Middle frontal gyrus (tissue), 1 donor: ENCODE data around the gene LRTM1.

ENCODE experiments used
- DNase-seq: peaks from one replicate; pipeline ENCODE4 v3.0.0-alpha.2; 2015; ENCODE audit warnings: low spot score; ENCODE audit errors: extremely low spot score

Gene LRTM1

DNA sequence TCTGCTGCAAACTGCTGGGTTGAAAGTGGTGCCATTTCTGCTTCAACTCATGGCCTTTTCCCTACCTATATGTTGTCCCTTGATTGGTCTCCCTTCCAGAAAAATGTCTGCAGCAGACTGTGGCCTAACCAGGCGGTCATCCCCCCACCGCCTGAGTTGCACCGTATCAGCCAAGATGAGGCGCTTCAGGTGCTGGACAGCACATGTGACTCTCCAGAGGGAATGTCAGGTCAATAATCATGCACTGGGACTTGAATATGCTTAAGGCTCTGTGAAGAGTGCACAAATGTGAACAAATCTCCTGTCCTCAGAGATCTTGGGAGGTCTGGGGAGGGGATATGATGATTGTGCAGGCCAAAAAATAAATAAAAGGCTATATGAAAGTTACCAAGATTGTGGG is 32.2 kb downstream of the LRTM1 start:
- DNase-seq = no peak

DNA sequence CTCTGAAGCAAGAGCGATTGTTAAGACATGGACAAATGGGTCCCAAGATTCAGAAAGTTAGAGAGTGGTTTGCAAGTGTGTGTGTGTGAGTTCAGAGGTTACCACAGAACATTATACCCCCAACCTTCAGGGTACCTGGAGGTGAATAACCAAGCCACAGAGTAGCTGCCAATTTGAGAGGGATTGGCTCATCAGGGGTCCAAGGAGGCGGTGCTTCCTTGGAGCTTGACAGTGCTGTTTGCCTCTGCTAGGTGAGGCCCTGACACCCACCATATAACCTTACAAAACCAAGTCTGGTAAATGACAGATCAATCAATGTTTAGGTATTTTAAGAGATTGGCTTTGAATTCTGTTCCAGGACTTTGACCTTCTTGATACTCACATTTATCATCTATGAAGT is 35.7 kb downstream of the LRTM1 start:
- DNase-seq = no peak

DNA sequence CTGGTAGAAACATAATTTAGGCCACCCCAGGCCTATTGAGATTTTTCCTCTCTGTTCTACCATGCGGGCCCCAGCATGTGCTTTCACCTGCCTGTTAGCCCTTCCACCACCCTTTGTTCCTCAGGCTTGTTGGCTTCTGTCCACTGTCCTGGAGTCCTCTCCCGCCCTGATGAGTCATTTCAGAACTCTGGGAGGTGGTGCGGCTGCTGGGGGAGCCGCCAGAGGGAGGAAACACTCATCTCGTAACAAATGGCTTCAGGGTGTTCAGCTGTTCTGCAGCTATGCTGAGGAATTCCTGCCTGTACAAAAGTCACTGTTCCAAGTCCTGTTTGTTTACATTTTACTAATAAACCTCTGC is 36.3 kb downstream of the LRTM1 start:
- peak; percentile 32 for DNase-seq

DNA sequence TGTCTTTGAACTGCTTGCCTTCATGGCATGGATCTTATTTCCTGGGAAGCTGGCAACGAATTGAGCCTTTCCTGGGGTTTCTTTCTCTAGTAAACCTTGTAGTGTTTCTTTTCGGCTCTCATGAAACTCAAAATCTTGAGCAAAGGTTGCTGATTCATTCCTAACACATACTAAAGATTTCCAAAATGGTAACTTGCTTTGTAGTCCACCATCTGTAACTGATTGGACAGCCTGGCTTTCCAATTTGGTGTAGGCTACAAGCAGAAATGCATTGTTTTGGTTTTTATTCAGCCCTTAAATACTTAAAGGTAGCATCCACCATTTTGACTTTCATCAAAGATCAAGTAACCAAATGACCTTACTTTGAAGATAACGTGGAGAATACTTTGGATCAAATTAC is 38.1 kb downstream of the LRTM1 start:
- no peak for DNase-seq

DNA sequence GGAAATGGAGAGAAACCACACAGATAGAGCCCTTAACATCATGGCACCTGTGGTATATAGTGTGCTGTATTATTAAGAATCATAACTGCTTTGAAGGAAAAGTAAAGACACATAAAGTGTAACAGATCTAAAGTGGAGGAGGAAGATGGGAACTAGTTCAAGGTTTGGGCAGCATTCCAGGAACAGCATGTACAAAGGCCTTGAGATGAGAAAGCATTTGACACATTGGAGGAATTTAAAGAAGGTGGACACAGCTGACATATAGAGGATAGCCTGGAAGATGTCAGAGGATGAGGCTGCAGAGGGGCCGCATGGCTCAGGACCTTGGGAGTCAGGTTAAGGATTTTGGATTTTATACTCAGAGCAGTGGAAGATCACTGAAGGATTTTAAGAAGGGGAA is 39.0 kb downstream of the LRTM1 start:
- DNase-seq = no peak

DNA sequence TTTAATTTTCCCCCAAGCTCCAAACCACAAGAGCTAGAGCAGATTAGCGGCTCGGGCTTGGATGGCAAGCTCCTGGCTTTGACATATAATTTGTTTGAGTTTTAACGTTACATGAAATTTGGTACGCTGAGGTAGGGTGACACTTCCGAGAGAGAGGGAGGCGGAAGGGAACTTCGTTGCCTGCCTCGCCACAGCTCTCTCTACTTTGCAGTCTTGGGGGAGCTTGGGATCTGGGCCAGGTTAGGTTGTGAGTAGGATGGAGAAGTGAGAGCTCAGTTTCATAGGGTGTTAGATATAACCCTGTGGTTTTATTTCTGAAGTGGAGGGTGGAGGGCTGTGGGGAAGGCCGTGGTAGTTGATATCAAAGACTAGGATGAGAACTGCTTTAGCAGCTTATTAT is 39.7 kb downstream of the LRTM1 start:
- DNase-seq = peak; percentile 14

DNA sequence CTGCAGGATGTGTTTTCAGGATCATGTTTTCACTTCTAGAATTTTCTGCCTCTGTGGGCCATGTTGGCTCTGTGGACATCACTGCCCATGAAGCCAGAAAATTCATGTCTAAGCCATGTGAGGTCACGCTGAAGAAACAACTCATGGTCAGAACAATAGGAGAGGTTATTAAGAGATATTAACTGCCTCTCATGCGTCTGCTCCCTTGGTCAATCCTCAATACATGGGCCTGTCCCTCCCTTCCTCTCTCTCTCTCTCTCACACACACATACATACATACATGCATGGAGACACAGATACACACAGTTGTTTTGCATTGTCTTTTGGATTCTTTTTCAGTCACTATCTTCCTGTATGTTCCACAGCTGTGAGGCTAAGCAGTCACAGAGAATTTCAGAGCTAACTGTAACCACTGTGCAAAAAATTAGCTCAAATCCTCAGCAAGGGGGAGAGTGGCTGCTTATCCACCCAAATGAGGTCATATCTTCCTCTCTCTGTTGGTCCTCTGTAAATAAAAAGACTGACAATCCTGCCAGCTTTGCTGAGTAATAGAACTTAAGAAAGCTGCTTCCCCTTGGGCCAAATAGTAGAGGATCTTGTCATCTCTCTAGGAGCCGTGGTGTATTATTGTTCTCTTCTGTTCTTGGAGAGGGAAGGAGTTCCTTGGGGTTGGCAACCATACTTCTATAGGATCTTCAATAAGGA is 45.6 kb downstream of the LRTM1 start:
- no peak for DNase-seq

DNA sequence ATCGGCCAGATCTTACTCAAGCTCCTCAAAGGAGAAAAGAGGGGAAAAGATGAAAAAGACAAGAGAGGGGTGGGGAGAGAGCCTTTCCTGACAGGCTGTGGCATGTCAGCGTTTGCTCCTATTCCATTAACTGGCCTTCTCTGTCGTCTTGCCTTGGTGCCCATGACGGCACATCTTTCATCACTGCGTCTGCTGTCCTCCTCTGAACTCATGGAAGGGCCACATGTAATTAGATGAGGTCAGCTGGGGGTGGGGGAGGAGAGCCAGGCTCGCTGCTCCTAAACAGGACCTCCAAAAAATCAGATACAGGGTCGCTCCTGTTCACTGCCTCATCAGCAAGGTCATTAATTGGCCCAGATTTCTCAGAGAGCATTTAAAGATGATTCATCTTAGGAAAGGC is 49.7 kb downstream of the LRTM1 start:
- DNase-seq = no peak

DNA sequence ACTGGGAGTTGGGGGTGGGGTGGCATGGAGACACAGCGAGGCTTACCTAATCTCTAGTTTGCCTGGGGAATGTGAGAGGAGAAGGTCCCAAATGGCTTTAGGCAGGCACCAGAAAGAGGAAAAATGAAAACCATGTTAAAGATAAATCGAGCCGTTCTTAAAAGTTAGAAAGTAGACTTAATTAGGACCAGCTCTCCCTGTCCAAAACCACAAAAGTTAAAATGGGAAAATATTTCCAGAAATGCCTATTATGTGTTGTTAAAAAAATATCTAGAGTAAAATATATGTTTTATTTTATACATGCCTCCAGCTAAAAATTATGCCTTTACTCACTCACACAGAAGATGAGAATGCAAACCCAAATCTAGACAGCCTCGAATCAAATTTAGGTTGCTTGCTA is 50.1 kb downstream of the LRTM1 start:
- no peak for DNase-seq

DNA sequence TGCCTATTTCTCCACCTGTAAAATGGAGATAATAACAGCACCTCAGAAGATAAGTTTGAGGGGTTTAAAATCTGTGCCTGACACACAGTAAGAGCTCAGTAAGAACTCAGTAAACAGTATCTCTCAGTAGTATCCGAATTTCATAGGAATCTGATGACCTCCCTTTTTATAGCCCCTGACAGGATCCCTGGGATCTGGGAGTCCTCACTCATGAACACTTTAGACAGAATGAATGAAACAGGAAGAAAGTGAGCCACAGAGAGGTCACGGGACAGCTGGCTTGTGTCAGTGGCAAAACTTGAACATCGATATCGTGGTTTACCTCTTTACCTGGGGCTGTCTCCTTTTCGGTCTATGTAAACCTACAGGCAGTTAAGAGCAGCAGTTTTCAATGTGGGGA is 51.2 kb downstream of the LRTM1 start:
- DNase-seq = no peak

DNA sequence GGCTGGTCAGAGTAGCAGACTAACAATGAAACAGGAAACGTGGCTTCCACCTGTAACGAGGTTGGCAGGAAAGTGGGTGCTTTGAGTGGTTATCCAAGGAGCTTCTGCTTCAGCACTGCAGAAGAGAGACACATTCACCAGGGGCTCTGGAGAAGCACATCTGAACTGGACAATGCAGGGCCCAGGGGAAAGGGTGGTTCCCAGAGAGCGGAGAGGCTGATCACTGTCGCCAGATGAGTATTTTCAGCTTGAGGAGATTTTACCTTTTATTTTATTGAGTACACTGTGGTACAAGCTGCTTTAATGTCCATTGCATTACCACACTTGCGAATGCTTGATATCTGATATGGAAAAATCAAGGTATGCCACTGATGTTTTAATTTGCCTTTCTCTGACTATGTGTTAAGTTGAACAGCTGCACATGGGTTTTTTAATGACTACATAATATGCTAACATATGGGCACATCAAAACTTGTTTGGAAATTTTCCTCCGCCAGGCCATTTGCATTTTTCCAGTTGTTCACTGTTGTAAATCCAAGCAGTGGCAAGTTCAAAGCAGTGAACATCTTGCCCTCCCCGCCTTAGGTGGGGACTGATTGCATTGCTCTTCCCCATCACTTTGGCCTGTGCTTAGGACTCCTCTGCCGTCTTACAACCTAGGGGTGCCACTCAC is 52.1 kb downstream of the LRTM1 start:
- no peak for DNase-seq

DNA sequence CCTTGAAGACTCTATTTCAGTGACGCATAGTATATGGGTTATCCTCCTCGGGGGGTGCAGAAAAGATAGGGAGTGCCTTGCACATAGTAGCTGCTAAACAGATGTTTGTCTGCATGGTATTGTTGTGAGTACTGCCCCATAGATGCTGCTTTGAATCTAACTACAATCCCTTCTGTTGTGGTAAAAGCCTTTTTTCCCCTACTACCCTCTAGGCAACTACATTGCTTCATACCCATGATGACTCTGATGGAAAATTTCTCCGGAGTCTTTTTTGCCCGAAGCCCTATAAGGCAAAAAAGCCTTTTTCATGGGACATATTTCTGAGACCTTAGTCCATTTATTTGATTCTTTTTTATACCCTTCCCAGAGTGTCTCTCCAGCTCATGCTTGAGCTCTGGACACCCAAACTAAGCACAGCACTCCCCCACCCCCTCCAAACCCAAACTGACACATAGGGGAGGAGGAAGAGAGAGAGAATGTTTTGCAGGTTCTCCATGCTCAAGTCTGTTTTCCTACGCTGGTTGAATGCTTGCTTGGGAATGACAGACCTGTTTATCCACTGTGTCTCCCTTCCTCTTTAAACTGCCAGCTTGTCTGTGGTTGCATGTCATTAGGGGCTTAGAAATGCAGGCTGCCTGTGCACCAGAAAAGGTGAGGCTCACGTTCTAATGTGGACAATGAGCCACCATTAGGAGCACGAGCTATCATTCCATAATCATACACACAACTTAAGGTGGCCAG is 52.9 kb downstream of the LRTM1 start:
- DNase-seq = no peak

DNA sequence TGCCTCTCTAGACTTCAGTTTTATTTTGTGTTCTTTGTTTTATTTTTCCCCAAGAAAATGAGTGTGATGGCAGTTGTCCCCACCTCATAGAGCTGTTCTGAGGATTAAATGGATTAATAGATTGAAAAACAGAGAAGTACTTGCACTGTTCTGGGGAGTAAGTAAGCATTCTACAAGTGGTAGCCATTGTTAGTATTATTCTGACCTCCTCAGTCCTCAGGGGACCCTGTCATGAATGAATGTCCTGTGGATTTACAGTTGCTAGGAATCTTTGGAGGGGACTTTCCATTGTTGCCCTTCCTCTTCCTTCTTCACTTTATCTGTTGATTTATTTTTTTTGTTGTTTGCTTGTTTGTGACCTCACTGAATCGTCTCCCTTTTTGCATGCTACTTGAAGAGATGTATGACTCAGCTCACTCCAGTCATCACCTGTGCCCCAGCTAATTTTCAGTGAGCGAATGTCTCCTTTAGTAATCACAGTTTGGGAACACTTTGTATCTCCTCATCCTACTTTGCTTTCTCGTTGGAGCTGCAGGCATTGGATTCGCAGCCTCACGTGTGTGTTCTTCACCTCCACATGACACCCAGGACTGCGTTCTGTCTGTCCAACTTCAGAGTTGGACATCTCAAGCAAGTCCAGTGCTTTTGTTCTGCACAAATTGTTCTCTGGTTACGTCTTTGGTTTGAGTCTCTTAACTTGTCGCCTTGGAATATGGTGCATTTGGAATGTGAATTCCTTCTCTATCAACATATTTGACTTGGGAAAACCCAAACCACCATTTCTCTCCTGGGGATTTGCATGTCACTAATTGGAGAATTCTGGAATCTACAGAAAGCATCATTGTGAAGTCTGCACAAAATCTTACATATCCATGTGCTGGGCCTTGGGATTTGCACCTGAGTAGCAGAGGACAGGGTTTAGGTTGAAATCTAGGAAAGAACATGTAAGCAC is 54.5 kb downstream of the LRTM1 start:
- no peak for DNase-seq

DNA sequence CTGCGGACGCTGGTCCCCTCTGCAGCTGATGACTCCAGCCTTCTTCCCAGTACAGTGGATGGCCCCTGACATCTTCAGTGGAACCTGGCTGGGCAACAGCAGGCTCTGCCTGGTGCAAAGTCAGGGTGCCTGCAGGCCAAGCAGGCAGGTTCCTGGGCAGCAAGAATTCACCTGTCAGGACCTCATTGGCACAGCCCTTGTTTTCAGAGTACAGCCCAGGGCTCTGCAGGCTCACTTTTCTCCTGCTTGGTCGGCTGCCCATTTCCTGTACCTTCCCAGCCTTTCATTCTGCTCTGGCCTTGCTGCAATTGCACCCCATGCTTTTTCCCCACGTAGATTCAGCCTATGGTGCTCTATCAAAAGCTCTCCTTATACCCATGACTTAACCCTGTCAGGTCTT is 56.0 kb downstream of the LRTM1 start:
- no peak for DNase-seq

DNA sequence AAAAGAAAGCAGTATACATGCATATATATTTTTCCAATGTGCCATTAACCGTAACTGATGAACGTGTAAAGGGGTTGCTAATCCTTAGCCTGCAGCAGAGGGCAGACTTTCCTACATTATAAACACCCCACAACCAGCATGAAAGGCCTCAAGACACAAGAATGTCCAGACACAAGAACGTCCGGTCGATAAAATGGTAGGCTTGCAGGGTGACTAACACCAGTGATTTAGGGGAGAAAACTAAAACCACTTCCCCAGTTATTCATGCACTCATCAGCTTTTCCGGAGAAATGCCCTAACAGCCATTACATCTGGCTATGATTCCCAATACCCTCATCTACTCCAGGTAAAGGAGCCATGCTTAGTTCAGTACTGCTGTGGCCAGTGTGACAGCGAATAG is 57.4 kb downstream of the LRTM1 start:
- DNase-seq = no peak
